ENCODE data around the gene TXNDC2.
"Not testable (repeated sequence)": the region's sequence is repeated elsewhere in the genome, so short reads cannot be mapped to it uniquely, and the experiment has no call there.

The TXNDC2 gene

DNA sequence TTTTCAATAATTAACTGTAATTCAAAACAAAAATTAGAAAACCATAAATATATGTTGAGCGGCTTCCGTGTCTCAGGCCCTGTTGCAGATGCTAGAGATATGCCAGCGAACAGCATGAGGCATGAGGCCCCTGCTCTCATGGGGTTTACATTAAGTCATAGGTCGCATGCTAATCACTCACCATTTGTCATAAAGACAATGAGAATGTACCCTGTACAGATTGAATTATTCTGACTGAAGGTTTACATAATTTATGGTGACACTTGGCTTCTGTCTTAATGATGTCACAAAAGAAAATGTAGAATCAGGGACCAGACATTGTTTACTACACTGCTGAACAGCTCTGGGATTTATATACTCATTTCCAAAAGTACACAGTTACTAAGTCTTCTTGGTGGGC, 22.1 kb downstream of the TXNDC2 start:
- H3K4me3 Mint-ChIP-seq = no peak overlapping the region
- no peaks in the 10 kb centered on the region for H3K36me3 Mint-ChIP-seq (ENCODE audit: low read depth)
- H3K9me3 Mint-ChIP-seq = no peaks in the 10 kb centered on the region
- H3K27me3 Mint-ChIP-seq = peaks cover 29% of the 10 kb centered on the region
- no peak overlapping the region for H3K27ac Mint-ChIP-seq
- H3K4me1 Mint-ChIP-seq (ENCODE audit: low read depth) = peaks cover 2% of the 10 kb centered on the region

DNA sequence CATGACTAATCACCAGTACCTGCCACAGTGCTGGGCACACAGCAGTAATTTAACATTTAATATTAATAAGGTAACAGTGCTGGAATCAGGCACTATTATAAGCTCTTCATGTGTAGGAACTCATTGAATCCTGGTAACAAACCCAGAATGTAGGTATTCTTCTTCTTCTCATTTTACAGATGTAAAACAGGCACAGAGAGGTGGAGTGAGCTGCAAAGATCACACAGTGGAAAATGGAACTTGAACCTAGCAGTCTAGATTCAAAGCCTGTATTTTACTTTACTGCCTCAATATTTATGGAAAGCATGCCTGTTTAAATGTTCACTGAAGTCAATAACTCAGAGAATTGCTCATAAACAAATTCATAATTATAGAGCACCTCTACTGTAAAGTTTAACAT, 24.3 kb downstream of the TXNDC2 start:
- H3K9me3 Mint-ChIP-seq = no peaks in the 10 kb centered on the region
- peaks cover 22% of the 10 kb centered on the region for H3K27me3 Mint-ChIP-seq
- H3K27ac Mint-ChIP-seq = no peak overlapping the region
- H3K4me1 Mint-ChIP-seq (ENCODE audit: low read depth) = peaks cover 10% of the 10 kb centered on the region
- no peak overlapping the region for H3K4me3 Mint-ChIP-seq
- no peaks in the 10 kb centered on the region for H3K36me3 Mint-ChIP-seq (ENCODE audit: low read depth)

DNA sequence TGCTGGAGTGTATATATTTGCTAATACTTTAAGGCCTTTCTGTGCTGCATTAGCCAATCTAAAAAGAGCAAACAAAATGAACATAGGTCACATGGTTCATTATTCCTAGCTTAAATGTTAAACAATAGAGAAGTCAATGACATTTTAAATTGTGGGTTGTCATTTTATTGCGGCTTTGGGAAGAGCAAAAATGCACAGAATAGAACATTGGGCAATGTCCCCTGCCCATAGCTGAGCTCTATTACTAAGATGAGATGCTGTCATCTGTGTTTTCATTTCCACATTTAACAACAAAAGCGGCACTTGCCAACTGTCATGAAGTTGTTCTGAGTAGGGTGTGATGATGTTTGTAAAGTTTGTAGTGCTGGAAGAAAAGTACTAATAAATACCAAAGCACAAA, 24.9 kb downstream of the TXNDC2 start:
- Mint-ChIP-seq H3K27me3 (peaks cover 20% of the 10 kb centered on the region), H3K4me1 (ENCODE audit: low read depth) (peaks cover 16% of the 10 kb centered on the region), H3K36me3 (ENCODE audit: low read depth) (no peaks in the 10 kb centered on the region), H3K9me3 (no peaks in the 10 kb centered on the region), H3K27ac (no peak overlapping the region), H3K4me3 (no peak overlapping the region)

DNA sequence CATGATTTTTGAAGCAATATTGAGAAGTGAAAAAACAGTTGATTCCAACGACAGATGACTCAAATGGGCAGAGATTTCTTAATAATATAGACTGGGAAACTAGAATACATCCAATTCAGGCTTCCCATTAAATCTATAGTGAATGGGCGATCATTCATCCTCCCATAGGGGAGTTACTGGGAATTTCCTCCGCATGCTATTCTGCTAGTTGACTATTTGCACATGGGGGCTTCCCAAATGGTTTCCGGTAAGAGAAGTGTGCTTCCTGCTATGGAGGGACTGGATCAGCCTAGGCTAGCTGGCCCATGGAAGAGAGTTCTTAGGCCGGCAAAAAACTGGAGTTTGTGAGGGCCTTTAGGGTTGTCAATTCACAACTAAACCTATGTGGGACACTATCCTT, 25.5 kb downstream of the TXNDC2 start:
- H3K4me3 Mint-ChIP-seq = no peak overlapping the region
- no peaks in the 10 kb centered on the region for H3K9me3 Mint-ChIP-seq
- peaks cover 15% of the 10 kb centered on the region for H3K27me3 Mint-ChIP-seq
- H3K36me3 Mint-ChIP-seq (ENCODE audit: low read depth) = no peaks in the 10 kb centered on the region
- H3K27ac Mint-ChIP-seq = no peak overlapping the region
- peaks cover 21% of the 10 kb centered on the region for H3K4me1 Mint-ChIP-seq (ENCODE audit: low read depth)

DNA sequence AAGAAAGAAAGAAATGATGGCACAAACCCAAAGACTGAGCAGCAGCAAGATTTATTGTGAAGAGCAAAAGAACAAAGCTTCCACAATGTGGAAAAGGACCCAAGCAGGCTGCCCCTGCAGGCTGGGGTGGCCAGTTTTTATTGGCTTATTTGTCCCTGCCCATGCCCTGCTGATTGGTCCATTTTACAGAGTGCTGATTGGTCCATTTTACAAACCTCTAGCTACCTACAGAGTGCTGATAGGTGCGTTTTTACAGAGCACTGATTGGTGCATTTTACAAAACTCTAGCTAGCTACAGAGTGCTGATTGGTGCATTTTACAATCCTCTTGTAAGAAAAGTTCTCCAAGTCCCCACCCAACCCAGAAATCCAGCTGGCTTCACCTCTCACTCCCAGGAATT, 26.5 kb downstream of the TXNDC2 start:
- not testable (repeated sequence) for H3K36me3 Mint-ChIP-seq (ENCODE audit: low read depth); H3K27ac Mint-ChIP-seq; H3K27me3 Mint-ChIP-seq; H3K4me3 Mint-ChIP-seq; H3K9me3 Mint-ChIP-seq
- H3K4me1 Mint-ChIP-seq (ENCODE audit: low read depth) = peaks cover 28% of the 10 kb centered on the region

DNA sequence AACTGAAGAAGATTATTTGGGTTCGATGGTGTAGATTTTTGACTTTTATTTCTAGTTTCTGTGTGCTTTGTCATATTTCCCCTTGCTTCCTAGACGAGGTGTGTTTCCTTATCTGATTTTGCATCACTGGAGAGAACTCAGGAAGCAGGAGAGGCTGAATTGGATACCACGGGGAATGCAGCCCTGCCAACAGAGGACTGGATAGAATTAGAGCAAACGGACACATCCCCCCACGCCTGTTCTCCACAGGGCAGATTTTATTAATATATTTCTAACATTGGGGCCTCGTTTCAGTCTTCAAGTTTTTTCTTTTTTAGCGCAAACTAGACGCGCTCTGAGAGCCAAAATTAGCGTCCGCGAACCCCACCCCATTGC, 27.4 kb downstream of the TXNDC2 start:
- Mint-ChIP-seq H3K4me3 (peak overlapping the region; percentile 89), H3K27ac (peak overlapping the region; percentile 95), H3K27me3 (peaks cover 4% of the 10 kb centered on the region), H3K9me3 (no peaks in the 10 kb centered on the region), H3K36me3 (ENCODE audit: low read depth) (no peaks in the 10 kb centered on the region), H3K4me1 (ENCODE audit: low read depth) (peaks cover 28% of the 10 kb centered on the region)

DNA sequence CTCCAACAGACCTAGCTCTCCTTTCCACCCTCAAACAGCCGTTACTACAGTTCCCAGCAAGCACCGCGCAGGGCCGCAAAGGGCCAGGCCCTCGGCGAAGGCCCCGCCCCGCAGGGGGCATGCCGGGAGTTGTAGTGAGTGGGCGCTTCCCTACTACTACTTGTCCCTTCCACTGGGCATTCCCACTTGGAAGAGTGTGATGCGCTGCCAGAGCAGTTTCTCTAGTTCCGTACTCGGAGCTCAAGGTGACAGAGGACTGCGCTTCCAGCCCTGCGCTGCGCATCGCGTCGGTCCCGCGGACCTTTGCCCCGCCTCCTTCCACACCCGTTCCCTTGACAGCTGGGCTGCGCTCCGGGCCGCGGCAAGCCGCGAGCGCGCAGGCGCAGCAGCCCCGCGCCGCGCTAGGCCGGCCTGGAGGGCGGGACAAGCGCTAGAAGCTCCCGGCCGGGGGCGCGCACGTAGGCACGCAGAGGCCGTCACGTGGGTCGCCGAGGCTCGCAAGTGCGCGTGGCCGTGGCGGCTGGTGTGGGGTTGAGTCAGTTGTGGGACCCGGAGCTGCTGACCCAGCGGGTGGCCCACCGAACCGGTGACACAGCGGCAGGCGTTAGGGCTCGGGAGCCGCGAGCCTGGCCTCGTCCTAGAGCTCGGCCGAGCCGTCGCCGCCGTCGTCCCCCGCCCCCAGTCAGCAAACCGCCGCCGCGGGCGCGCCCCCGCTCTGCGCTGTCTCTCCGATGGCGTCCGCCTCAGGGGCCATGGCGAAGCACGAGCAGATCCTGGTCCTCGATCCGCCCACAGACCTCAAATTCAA, 28.0 kb downstream of the TXNDC2 start, which contains the start of gene VAPA:
TSS of gene VAPA (plus strand) at position 491 of the 808 bp plus-strand sequence. CDS start at position 732, 241 bp downstream.
- Mint-ChIP-seq H3K27me3 (peaks cover 4% of the 10 kb centered on the region), H3K4me1 (ENCODE audit: low read depth) (peaks cover 28% of the 10 kb centered on the region), H3K27ac (peak within 1 kb of the TSS; percentile 95), H3K36me3 (ENCODE audit: low read depth) (no peaks in the 10 kb centered on the region), H3K4me3 (peak within 1 kb of the TSS; percentile 94), H3K9me3 (no peaks in the 10 kb centered on the region)

DNA sequence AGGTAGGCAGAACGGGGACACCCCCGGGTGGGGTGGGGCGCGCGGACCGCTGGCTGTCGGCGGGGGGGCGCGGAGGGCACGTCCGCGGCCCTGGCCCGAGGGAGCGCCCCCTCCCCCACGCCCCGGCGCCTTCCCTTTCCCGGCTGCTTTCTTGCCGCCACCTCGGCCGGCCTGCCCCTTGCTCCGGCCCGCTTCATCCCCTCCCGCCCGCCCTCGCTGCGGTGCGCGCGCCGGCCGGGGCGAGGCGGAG, 28.5 kb downstream of the TXNDC2 start:
- peak overlapping the region; percentile 89 for H3K4me3 Mint-ChIP-seq
- peaks cover 2% of the 10 kb centered on the region for H3K27me3 Mint-ChIP-seq
- H3K36me3 Mint-ChIP-seq (ENCODE audit: low read depth) = no peaks in the 10 kb centered on the region
- peak overlapping the region; percentile 95 for H3K27ac Mint-ChIP-seq
- H3K4me1 Mint-ChIP-seq (ENCODE audit: low read depth) = peaks cover 28% of the 10 kb centered on the region
- no peaks in the 10 kb centered on the region for H3K9me3 Mint-ChIP-seq

DNA sequence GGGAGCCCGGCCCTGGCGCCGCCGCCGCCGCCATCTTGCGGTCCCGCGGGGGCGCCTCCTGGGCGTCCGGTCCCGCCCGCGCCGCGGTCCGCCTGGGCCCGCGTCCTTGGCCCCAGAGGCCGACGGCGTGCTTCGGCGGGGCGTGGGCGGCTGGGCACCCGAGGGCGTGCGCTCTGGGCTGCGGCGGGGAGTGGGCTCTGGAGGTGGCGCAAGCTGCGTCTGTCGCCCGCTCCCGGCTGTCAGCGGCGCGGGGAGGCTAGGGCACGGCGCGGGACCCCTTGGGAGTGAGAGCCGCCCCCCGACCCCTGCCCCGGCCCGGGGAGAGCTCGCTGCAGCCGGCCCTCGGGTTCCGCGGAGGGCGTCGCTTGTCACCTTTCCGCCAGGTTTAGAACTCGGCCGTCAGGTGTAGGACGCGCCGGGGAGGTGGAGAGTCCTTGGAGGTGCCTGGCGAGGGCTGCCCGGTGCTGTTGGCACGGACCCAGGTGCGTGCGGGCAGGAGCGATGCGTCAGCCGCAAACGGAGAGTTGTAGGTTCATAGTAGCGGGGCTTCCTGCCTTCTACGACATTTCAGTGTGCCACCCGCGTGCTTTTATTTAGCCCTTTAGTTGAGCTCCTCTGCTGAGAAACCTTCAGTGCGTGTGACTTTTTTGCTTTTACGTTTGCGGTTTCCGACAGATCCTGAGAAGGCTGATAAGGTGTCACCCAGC, 29.0 kb downstream of the TXNDC2 start:
- Mint-ChIP-seq H3K4me1 (ENCODE audit: low read depth) (peaks cover 28% of the 10 kb centered on the region), H3K36me3 (ENCODE audit: low read depth) (no peaks in the 10 kb centered on the region), H3K27ac (peak overlapping the region; percentile 93), H3K4me3 (peak overlapping the region; percentile 94), H3K9me3 (no peaks in the 10 kb centered on the region), H3K27me3 (no peaks in the 10 kb centered on the region)

DNA sequence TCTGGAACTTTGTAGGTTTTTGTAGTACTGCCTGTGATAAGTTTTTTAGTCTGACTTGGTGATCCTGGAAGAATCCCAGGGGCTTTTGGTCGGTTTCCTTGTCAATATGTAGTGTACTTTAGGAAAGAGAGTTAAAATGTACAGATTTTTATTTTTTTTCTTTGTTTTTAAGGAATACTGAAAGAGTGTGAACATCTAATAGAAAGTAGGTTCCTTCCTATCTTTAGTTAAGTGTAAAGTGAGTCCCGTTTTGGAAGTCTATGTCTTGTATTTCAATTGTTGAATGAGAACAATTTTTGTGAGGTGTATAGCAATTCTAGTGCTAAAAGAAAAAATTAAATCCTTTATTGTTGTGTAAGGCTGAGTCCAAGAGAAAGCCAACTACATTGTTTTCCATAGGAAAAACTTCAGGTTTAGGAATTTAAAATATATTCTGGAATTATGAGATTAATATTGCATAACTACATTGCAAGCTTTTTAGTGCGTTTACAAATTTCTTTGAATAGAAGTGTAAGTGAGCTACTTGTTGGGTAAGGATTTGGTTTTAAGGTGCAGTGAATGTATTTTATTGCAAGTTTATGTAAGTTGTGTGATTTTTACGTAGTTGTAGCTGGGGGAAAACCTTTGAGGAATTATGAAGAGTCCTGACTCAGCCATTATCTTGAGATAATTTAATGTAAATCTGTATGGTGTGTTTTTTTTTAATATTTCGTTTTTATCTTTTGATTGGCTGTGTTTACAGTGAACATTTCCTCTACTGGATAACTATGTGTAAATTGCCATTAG, 29.7 kb downstream of the TXNDC2 start:
- H3K4me1 Mint-ChIP-seq (ENCODE audit: low read depth) = peaks cover 28% of the 10 kb centered on the region
- H3K27me3 Mint-ChIP-seq = no peaks in the 10 kb centered on the region
- H3K36me3 Mint-ChIP-seq (ENCODE audit: low read depth) = no peaks in the 10 kb centered on the region
- H3K4me3 Mint-ChIP-seq = peak overlapping the region; percentile 94
- no peaks in the 10 kb centered on the region for H3K9me3 Mint-ChIP-seq
- H3K27ac Mint-ChIP-seq = peak overlapping the region; percentile 93

DNA sequence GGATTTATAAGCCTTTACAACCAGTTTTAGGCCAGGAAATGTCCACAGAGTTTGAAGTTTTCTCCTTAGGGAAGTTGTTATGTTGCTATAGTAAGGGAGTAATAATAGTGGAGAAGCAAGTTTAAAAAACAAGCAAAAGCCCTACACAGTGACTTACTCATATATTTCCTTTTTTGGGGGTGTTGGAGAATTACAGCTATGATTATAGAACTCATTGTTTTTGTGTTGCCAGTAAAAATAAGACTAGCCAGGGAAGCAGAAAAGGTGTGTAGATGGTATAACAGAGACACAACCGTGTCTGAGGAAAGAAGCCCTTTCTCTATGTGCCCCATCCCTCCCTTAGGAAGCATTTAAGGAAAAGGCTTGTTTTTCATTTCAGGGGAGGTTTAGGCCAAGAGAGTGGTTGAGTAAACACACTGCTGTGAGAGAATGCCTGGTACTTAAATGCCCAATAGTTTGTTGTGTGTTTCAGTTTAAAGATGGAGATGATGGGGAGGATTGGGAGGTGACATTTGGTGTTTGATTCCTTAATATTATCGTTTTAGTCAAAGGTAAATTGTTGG, 30.4 kb downstream of the TXNDC2 start:
- no peaks in the 10 kb centered on the region for H3K27me3 Mint-ChIP-seq
- H3K4me3 Mint-ChIP-seq = peak overlapping the region; percentile 94
- peak overlapping the region; percentile 10 for H3K27ac Mint-ChIP-seq
- no peaks in the 10 kb centered on the region for H3K36me3 Mint-ChIP-seq (ENCODE audit: low read depth)
- no peaks in the 10 kb centered on the region for H3K9me3 Mint-ChIP-seq
- H3K4me1 Mint-ChIP-seq (ENCODE audit: low read depth) = peaks cover 28% of the 10 kb centered on the region

DNA sequence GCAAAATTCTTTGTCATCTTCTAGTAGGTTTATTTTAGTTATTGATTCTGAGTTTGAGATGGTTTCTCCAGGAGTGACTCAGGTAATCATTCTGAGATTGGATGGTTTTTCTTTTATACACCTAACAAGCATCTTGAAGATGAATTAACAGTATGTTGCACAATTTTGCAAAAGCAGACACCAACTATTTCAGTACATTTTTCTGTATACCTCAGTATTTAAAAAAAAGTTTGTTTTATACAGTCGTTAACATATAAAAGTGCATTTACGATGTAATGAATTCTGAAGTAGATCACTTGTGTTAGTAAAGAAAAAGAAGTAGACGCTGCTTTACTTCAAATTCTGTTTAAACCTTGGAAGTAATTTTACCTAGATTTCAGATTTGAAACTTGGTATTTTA, 31.0 kb downstream of the TXNDC2 start:
- Mint-ChIP-seq H3K36me3 (ENCODE audit: low read depth) (no peaks in the 10 kb centered on the region), H3K27ac (no peak overlapping the region), H3K9me3 (no peaks in the 10 kb centered on the region), H3K27me3 (no peaks in the 10 kb centered on the region), H3K4me3 (peak overlapping the region; percentile 94), H3K4me1 (ENCODE audit: low read depth) (peaks cover 29% of the 10 kb centered on the region)

DNA sequence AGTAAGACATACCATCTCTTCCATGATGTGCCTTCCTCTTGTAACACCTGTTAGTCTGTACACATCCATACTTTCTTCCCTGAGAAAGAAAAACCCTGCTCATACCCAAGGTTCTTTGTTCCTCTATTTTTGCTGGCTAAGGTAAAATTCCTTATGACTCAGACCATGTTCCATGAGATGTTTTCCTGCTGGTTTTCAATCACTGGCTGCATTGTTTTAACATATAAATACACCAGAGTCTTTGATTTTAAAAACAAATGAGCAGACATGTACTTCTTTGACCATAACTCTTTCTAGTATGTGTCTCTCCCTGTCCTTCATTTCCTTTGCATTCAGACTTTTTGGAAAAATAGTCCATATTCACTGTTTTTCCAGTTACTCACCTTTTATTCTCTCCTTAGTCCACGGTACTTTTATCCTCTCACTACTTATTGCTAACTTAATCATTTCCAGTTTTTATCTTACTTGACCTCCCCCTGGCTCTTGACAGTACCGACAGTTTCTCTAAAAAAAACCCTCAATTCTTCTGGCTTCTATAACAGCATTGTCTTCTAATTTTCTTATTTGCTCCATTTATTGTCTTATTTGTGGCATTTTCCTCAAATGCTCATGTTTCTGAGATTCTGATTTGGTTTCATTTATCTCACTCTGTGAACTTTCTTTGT, 32.4 kb downstream of the TXNDC2 start:
- Mint-ChIP-seq H3K27ac (no peak overlapping the region), H3K4me3 (no peak overlapping the region), H3K27me3 (no peaks in the 10 kb centered on the region), H3K36me3 (ENCODE audit: low read depth) (no peaks in the 10 kb centered on the region), H3K9me3 (no peaks in the 10 kb centered on the region), H3K4me1 (ENCODE audit: low read depth) (peaks cover 36% of the 10 kb centered on the region)

DNA sequence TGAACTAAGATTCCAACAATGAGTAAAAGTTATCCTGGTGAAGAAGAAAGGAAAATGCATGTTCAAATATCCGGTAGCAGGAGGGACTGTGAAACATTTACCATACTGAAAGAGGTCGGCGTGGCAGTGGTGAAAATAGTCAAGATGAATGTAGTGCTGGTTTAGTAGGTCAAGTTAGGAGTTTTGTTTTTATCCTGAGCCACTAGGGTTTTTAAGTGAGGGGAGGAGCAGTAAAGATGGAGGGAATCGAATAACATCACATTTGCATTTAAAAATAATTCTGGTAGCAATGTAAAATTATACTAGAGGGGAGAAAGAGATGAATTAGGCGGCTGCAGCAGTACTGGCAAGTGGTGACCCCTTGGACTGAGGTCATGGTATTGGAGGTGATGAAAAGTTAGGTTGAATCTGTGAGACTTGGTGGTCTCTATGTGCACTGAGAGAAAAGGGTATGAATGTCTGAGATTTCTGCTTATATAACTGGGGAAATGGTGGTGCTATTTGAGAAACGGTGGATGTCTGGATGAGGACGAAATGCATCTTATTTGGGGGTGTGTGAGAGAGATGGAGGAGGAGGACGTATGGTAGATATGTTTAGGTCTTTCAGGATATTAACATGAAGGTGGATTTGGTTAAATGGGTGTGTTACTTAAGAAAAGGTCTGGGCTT, 33.9 kb downstream of the TXNDC2 start:
- H3K9me3 Mint-ChIP-seq = no peaks in the 10 kb centered on the region
- no peaks in the 10 kb centered on the region for H3K27me3 Mint-ChIP-seq
- no peak overlapping the region for H3K4me3 Mint-ChIP-seq
- no peaks in the 10 kb centered on the region for H3K36me3 Mint-ChIP-seq (ENCODE audit: low read depth)
- H3K27ac Mint-ChIP-seq = no peak overlapping the region
- H3K4me1 Mint-ChIP-seq (ENCODE audit: low read depth) = peaks cover 47% of the 10 kb centered on the region
